Cardiac muscle cell (in vitro differentiated cells and primary cell): ENCODE measurements around the gene RRN3. TPM values are rescaled to one million over a fixed set of nuclear protein-coding genes. Genes with fewer than 3 reads are reported as not detected.

Source experiments
- DNase-seq, 2 donors: peaks; one replicate each; pipeline versions ENCODE4 v3.0.0 to v3.0.0-alpha.2; 2010 to 2017; ENCODE audit warnings: low read depth in 1 of 2, low spot score in 1 of 2
- H3K27ac ChIP-seq: fragments of 200-600 bp; sonication (generic); 2 replicates; pipeline ENCODE4 v1.5.1; 2016
- H3K27me3 ChIP-seq: fragments of 200-600 bp; sonication (generic); 2 replicates; pipeline ENCODE4 v1.6.0; 2016; ENCODE audit warnings: control low read depth
- H3K36me3 ChIP-seq: fragments of 200-600 bp; sonication (generic); 2 replicates; pipeline ENCODE4 v1.5.1; 2016; ENCODE audit warnings: control low read depth
- H3K4me1 ChIP-seq: fragments of 200-600 bp; sonication (generic); 2 replicates; pipeline ENCODE4 v1.8.1; 2017; ENCODE audit warnings: low read depth, mild to moderate bottlenecking, mixed run types
- H3K4me3 ChIP-seq: fragments of 200-600 bp; sonication (generic); 2 replicates; pipeline ENCODE4 v1.5.1; 2016; ENCODE audit warnings: mild to moderate bottlenecking
- H3K9me3 ChIP-seq: fragments of 200-600 bp; sonication (generic); 2 replicates; pipeline ENCODE4 v1.5.1; 2017; ENCODE audit warnings: low read depth, mild to moderate bottlenecking, control low read depth
- CTCF ChIP-seq: IDR thresholded peaks from 2 replicates; pipeline ENCODE4 v1.5.1; 2012; ENCODE audit warnings: low read depth, mild to moderate bottlenecking, low read length
- polyA plus RNA-seq: library from polyadenylated mRNA; unstranded; fragments of >200 nt; fragmentation: Nextera tagmentation; extraction: Ambion mirVana; gene quantifications from 2 replicates; pipeline ENCODE4 v1.2.1, GENCODE V29; 2016
- total RNA-seq: library from RNA; depleted of rRNA; stranded (reverse); fragments of >200 nt; gene quantifications from 2 replicates; pipeline ENCODE4 v1.2.3, GENCODE V29; 2016

Gene RRN3
- total and polyA plus RNA-seq, 2 experiments from 2014 or later = 15.1 to 23.2 TPM

GRCh38 chr16:15057681-15058417, 36.2 kb downstream of the RRN3 start:
- peaks cover 28% of the 10 kb centered on the region for H3K36me3 ChIP-seq
- no peak for DNase-seq
- no peak overlapping the region for H3K4me3 ChIP-seq
- no peaks in the 10 kb centered on the region for H3K27me3 ChIP-seq
- no peaks in the 10 kb centered on the region for H3K9me3 ChIP-seq
- no peak for TF ChIP-seq CTCF
- no peak overlapping the region for H3K27ac ChIP-seq
- H3K4me1 ChIP-seq = no peaks in the 10 kb centered on the region

- Histone ChIP-seq H3K36me3 (peaks cover 8% of the 10 kb centered on the region), H3K9me3 (no peaks in the 10 kb centered on the region), H3K4me1 (no peaks in the 10 kb centered on the region), H3K27me3 (no peaks in the 10 kb centered on the region), H3K27ac (peak overlapping the region; percentile 3), H3K4me3 (peak overlapping the region; percentile 62)
- DNase-seq = no peak
- no peak for TF ChIP-seq CTCF
Measured at GRCh38 chr16:15055141-15056053, 38.7 kb downstream of the RRN3 start.

GRCh38 chr16:15054357-15055140, 39.5 kb downstream of the RRN3 start:
- H3K27me3 ChIP-seq = no peaks in the 10 kb centered on the region
- no peaks in the 10 kb centered on the region for H3K4me1 ChIP-seq
- no peaks in the 10 kb centered on the region for H3K36me3 ChIP-seq
- H3K9me3 ChIP-seq = no peaks in the 10 kb centered on the region
- no peak for DNase-seq
- H3K4me3 ChIP-seq = peak overlapping the region; percentile 62
- H3K27ac ChIP-seq = no peak overlapping the region
- TF ChIP-seq CTCF = no peak

GRCh38 chr16:15053904-15054303, 40.2 kb downstream of the RRN3 start:
- Histone ChIP-seq H3K4me1 (no peaks in the 10 kb centered on the region), H3K4me3 (no peak overlapping the region), H3K27me3 (no peaks in the 10 kb centered on the region), H3K36me3 (no peaks in the 10 kb centered on the region), H3K9me3 (no peaks in the 10 kb centered on the region), H3K27ac (no peak overlapping the region)
- no peak for DNase-seq
- TF ChIP-seq CTCF = no peak

GRCh38 chr16:15052747-15053476, 41.2 kb downstream of the RRN3 start:
- H3K27ac ChIP-seq = no peak overlapping the region
- H3K27me3 ChIP-seq = no peaks in the 10 kb centered on the region
- no peak overlapping the region for H3K4me3 ChIP-seq
- no peaks in the 10 kb centered on the region for H3K36me3 ChIP-seq
- TF ChIP-seq CTCF = no peak
- DNase-seq = no peak
- no peaks in the 10 kb centered on the region for H3K4me1 ChIP-seq
- H3K9me3 ChIP-seq = no peaks in the 10 kb centered on the region
